ENCODE results near the gene CACNB3. TPM values are rescaled to one million over a fixed set of nuclear protein-coding genes. Genes with fewer than 3 reads are reported as not detected.

Gene CACNB3
- total and polyA plus RNA-seq, 2 of the 8 experiments (the other 6 are each of a cell fraction or from before 2014, with no cell fraction given) = 12.5 to 16.0 TPM

DNA sequence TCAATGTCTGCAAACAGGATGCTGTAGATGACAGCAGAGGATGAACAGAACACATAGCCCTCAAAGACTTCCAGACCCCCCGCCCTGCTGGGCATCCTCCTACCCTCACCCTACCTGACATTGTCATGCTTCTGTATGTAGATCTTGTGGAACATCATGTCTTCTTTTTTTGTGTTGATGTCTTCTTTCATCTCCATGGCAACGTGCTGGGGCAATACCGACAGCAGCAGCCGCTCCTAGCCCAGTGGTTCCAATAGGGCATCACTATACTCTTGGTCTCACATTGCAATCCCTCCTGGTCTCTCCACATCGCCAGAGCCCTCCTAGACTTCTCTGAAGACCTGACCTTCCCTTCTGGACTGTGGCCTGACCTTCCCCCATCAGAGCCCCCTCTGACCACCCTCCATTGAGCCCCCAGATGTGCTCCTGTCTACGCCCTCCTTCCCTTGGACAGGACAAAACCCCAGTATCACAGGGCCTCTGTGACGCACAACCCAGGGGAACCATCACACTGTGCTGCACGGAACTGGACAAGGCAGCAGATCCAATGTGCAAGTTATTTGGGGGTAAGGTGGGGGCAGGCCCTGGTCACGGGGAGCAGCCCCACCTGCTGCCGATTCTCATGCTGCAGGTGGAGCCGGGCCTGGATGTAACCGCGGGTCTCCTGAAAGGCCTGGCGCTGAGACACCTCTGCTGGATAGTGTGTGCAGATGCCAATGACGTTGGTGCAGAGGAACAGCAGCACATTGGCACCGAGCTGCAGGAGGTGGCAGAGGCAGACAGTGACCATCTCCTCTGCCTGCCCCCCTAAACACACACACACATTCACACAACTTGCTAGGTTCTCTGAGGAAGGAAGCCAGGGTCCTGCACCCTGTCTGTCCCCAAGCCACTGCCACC, 40.5 kb upstream of the CACNB3 start:
- Histone ChIP-seq H2AK5ac (ENCODE audit: low read depth, low read length) (peak overlapping the region; percentile 61), H3K23me2 (ENCODE audit: low read depth, low read length) (no peaks in the 10 kb centered on the region), H2BK120ac (replicated peaks; ENCODE audit: low read depth, low read length) (no peak overlapping the region), H3K18ac (ENCODE audit: extremely low read depth, low read length) (no peak overlapping the region), H2BK15ac (ENCODE audit: low read length) (0 out of 2 replicates have a peak overlapping the region, but pooled peaks have one; percentile 46), H3K56ac (replicated peaks; ENCODE audit: insufficient read length, low read depth, low read length) (no peak overlapping the region), H3K27ac (ENCODE audit: low read depth, low read length) (0 out of 2 replicates have a peak overlapping the region, but pooled peaks have one; percentile 31), H2BK20ac (ENCODE audit: low read length) (no peak overlapping the region), H3K36me3 (ENCODE audit: control insufficient read depth in 2 of 4, insufficient read depth in 4 of 4, low read length in 3 of 4) (peaks cover 2 to 33% (median 20%) of the 10 kb centered on the region in 4 experiments; a peak in 7 of 8 replicates), H4K8ac (ENCODE audit: extremely low read depth, insufficient read depth, low read length) (no peak overlapping the region), H3K4me2 (ENCODE audit: insufficient read depth in 1 of 2, low read depth in 2 of 2, low read length in 2 of 2) (peak overlapping the region; percentile 32 to 37), H3K4me3 (ENCODE audit: extremely low read depth in 1 of 4, insufficient read depth in 2 of 4, low read depth in 3 of 4, low read length in 4 of 4) (no peak overlapping the region), H3K4ac (replicated peaks; ENCODE audit: insufficient read length, low read depth, low read length) (no peak overlapping the region), H4K5ac (ENCODE audit: insufficient read length, low read depth, low read length) (no peak overlapping the region), H3K23ac (ENCODE audit: insufficient read length) (no peak overlapping the region), H3K14ac (ENCODE audit: insufficient read length) (no peak overlapping the region), H2BK12ac (ENCODE audit: low read depth, low read length) (peak overlapping the region; percentile 9; the same call in 1 of the 2 replicates), H2AFZ (ENCODE audit: low read length) (no peak overlapping the region), H2BK5ac (ENCODE audit: low read depth, low read length) (no peak overlapping the region; the same call in 1 of the 2 replicates), H4K20me1 (replicated peaks in 1 of 2; ENCODE audit: control insufficient read depth in 1 of 2, insufficient read depth in 2 of 2, low read length in 2 of 2) (peaks cover 0 to 5% of the 10 kb centered on the region in 2 experiments), H3K79me2 (ENCODE audit: control insufficient read depth in 1 of 2, insufficient read depth in 2 of 2, low read length in 2 of 2) (no peaks in the 10 kb centered on the region), H3K4me1 (replicated peaks in 1 of 4; ENCODE audit: control insufficient read depth in 3 of 4, insufficient read depth in 4 of 4, low read length in 3 of 4) (peaks cover 0 to 14% (median 11%) of the 10 kb centered on the region in 4 experiments; a peak in 6 of 7 replicates), H3K27me3 (replicated peaks in 1 of 4; ENCODE audit: control insufficient read depth in 3 of 4, extremely low read depth in 1 of 4, insufficient read depth in 3 of 4, low read length in 3 of 4) (no peaks in the 10 kb centered on the region), H3K79me1 (ENCODE audit: low read depth, low read length) (peaks cover 6% of the 10 kb centered on the region; the same call in 1 of the 2 replicates), H3K9me3 (ENCODE audit: insufficient read depth in 2 of 2, low read depth in 1 of 2, low read length in 1 of 2) (no peaks in the 10 kb centered on the region), H4K91ac (replicated peaks; ENCODE audit: insufficient read length, low read length) (no peak overlapping the region), H3K9ac (replicated peaks in 1 of 4; ENCODE audit: extremely low read depth in 1 of 4, low read depth in 3 of 4, low read length in 3 of 4) (no peak overlapping the region; a peak in 2 of 7 replicates)
- POLR2A ChIA-PET (ENCODE audit: partially characterized antibody) = interaction anchor here (0.6 to 1.8 kb wide), 2 partner anchors 15 to 23 kb away, joined by 4 read pairs; no protein-coding TSS in a partner anchor
- DNase-seq (ENCODE audit: low read depth in 1 of 2, low spot score in 2 of 2) = no peak
- 74% methylated on average over 16 of the region's 16 CpGs; no CpG with 5 or more reads in 1 of the 2 experiments for WGBS, 2 experiments (ENCODE audit: extremely low coverage in 1 of 2, insufficient coverage in 1 of 2, insufficient read length in 1 of 2, insufficient replicate concordance in 2 of 2, low coverage in 1 of 2, low lambda C conversion rate in 2 of 2, missing lambda C conversion rate in 1 of 2)
- FAIRE-seq = peak; percentile 63
- CTCF ChIA-PET (ENCODE audit: partially characterized antibody) = interaction anchor here (1.1 to 4.1 kb wide), 5 partner anchors 10 to 24 kb away, joined by 3 to 24 read pairs (median 5); no protein-coding TSS in a partner anchor
- TF ChIP-seq BACH1 (IDR thresholded peaks at IDR 0.05; ENCODE audit: low read length) = no peak
- TF ChIP-seq, protein P1, sequence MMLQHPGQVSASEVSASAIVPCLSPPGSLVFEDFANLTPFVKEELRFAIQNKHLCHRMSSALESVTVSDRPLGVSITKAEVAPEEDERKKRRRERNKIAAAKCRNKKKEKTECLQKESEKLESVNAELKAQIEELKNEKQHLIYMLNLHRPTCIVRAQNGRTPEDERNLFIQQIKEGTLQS (IDR thresholded peaks at IDR 0.05; ENCODE audit: insufficient read depth, low read depth, low read length) = no peak
- no peak for TF ChIP-seq HDAC2 (IDR thresholded peaks at IDR 0.05; ENCODE audit: borderline replicate concordance in 1 of 2, low read depth in 2 of 2, low read length in 2 of 2)
- TF ChIP-seq JUN (IDR thresholded peaks at IDR 0.05; ENCODE audit: low read depth, low read length) = no peak
- TF ChIP-seq EP300 (IDR thresholded peaks at IDR 0.05; ENCODE audit: borderline replicate concordance in 1 of 2, low read depth in 2 of 2, low read length in 2 of 2) = no peak; a peak in 1 of 3 replicates
- TF ChIP-seq, protein P2, sequence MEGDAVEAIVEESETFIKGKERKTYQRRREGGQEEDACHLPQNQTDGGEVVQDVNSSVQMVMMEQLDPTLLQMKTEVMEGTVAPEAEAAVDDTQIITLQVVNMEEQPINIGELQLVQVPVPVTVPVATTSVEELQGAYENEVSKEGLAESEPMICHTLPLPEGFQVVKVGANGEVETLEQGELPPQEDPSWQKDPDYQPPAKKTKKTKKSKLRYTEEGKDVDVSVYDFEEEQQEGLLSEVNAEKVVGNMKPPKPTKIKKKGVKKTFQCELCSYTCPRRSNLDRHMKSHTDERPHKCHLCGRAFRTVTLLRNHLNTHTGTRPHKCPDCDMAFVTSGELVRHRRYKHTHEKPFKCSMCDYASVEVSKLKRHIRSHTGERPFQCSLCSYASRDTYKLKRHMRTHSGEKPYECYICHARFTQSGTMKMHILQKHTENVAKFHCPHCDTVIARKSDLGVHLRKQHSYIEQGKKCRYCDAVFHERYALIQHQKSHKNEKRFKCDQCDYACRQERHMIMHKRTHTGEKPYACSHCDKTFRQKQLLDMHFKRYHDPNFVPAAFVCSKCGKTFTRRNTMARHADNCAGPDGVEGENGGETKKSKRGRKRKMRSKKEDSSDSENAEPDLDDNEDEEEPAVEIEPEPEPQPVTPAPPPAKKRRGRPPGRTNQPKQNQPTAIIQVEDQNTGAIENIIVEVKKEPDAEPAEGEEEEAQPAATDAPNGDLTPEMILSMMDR (IDR thresholded peaks at IDR 0.05; ENCODE audit: control extremely low read depth in 1 of 3, insufficient read depth in 1 of 3, low read depth in 1 of 3, low read length in 3 of 3) = no peak

Measured in H1 (cell line).